Measurements from ENCODE around the gene CDH8.

DNA sequence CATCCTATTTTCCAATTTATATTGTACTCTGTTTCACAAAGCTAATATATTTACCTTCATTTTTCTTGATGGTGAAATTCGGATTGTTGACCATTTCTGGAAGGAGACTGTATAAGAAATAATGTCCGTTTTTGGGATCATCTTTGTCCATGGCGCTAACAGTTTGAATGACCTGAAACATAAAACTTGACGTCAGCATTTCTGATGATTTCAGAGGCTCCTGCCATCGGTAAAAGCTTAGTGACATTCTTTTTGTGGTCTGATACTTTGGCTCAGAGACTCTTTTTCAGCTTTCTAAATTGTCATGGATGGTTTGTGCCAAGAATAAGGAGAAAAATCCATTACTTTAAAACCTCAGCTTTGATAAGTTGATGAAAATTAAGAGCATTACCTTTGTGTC is 322.5 kb downstream of the CDH8 start:
- no peak for TF ChIP-seq CTCF (IDR thresholded peaks at IDR 0.05)
- TF ChIP-seq POLR2A (IDR thresholded peaks at IDR 0.05) = no peak

Data from testis (tissue), 2 donors.